ENCODE results near the gene PPP1R14D.

GRCh38 chr15:40854161-40854560 is 25.7 kb upstream of the PPP1R14D start:
- TF ChIP-seq POLR2A (IDR thresholded peaks at IDR 0.05) = no peak
- no peak for TF ChIP-seq CTCF (IDR thresholded peaks at IDR 0.05)
